HL-60/S4 (cell line): ENCODE results near the gene MIEF1.

Source experiments
- in situ Hi-C: fragments of 300-500 bp; cut with MboI; formaldehyde crosslinking; loops from 2 replicates; pipeline ENCODE4 v1.14.3; 2022; ENCODE audit warnings: low sequenced_read_pairs

Gene MIEF1

GRCh38 chr22:39502109-39502788 is at the start of gene MIEF1:
MIEF1 (plus strand) TSS chr22:39502290; CDS start chr22:39511295, 9,005 bp downstream.
- in situ Hi-C loops, result no loop called here

- in situ Hi-C loops, result no loop called here
These were observed 49.4 kb upstream of the MIEF1 start for GRCh38 chr22:39452740-39453040.

DNA sequence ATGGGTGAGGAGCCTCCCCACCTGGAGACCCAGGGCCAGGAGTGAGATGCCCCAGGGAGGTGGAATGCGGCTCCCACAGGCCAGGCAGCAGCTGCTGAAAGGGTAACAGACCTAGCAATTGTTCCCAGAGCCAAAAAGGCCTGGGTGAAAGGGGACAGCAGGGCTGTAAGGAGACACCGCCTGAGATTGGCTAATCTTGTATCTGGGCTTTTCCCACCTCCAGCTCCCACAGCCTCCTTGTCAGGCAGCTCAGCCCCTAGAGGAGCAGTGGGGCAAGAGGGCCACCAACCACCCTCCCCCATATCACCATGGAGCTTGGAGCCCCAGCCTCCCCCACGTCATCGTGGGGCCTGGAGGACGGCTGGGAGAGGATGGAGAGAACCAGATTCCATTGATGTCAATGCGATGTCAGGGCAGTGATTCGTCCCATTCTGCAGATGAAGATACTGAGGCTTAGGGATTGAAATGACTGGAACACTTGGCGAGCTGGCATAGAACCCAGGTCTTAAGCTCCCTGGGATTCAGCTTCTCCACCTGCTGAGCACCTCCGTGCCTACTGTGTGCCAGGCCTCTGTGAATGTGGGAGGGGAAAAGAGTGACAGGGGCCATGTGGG is 48.2 kb upstream of the MIEF1 start:
- in situ Hi-C loops, result no loop called here

DNA sequence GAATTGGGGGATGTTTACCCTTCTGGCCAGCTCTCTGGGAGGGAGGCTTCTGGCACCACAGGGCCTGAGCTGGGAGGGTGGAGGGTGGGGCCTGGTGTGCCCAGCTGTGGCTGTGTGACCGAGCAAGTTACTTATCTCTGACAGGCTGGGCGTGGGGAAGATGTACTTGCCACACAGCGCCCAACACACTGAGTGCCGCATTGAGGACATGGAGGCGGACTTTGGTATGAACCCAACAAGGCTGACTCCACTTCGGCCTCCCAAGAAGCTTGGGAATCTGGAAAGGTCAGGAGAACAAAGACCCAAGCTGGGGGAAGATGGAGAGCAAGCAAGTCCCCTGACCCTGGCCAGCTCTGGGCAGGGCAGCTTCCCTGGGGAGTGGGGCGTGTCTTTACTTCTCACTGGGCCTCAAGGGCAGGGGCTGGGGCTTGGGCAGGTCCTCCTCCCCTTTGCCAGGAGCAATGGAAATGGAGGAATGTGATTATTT is 47.7 kb upstream of the MIEF1 start:
- in situ Hi-C loops, result no loop called here

DNA sequence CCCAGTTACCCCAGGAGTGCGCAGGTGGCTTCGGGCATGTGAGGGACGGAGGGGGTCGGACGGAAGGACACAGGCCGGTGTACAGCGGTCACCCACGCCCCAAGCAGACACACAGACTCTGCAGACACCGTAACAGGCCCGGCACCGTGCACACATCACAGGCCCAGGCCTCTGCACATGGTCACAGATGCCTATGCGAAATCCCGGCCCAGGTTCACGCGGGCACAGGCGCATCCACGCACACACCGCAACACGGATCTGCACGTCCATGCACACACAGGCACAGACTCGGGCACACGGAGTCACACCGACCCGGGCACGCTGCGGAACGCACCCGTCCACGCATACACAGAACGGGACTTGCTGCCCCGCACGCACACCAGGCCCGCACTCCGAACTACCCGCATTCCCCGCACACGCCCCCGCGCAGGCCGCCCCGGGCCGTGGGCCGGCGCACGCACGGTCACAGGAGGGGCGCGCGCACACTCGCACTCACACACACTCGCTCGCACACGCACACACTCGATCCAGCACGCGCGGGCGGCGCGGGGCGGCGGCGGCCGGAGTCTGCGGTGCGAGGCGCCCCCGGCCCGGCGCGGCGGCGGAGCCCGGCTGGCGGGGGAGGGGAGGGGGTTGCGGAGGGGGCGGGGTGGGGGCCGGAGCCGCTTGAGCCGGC is 45.4 kb upstream of the MIEF1 start, which contains the start of gene MGAT3:
MGAT3 (plus strand) TSS at position 491 of the 676 bp plus-strand sequence. CDS start 30,336 bp downstream, outside the sequence.
- in situ Hi-C loops, result no loop called here

DNA sequence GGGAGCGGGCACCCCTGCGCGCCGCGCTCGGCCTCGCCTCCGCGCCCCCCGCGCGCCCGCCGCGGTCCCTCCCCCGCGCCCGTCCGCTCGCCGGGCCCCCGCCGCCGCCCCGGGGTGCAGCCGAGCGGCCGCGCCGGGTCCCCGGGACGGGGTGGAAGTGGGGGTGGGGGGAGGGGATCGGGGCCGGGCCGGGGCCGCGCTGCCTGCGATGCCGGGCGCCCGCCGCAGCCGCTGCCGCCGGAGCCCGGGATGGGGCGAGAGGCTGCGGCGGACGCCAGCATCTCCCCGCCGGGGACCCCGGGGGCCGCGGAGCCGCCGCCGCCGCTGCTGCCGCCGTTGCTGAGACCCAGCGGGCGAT is 44.9 kb upstream of the MIEF1 start:
- in situ Hi-C loops, result no loop called here

GRCh38 chr22:39457556-39458443 is 44.3 kb upstream of the MIEF1 start:
- in situ Hi-C loops, result no loop called here

- in situ Hi-C loops, result no loop called here
These were observed 43.5 kb upstream of the MIEF1 start for GRCh38 chr22:39458444-39459083.

GRCh38 chr22:39459681-39460080 is 42.4 kb upstream of the MIEF1 start:
- in situ Hi-C loops, result no loop called here

- in situ Hi-C loops, result no loop called here
These were observed 39.5 kb upstream of the MIEF1 start for GRCh38 chr22:39462443-39463221.

DNA sequence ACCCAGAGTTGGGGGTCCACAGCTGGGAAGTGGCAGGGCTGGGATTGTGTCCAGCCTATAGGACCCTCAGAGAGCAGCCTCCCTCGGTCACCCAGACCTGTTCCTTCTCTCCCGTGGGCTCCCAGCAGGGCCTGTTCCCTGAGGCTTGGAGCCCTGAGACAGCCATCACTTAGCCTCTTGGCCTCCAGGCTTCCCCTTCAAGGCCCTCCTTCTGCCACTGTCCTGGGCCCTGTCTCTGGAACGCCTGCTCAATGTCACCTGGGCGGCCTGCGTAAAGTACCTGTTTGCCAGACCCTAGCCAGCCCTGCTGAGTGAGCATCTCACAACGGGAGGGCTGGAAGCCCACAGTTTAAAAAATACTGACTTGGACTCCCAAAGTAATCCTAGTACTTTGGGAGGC is 38.8 kb upstream of the MIEF1 start:
- in situ Hi-C loops, result no loop called here

GRCh38 chr22:39463931-39464390 is 38.1 kb upstream of the MIEF1 start:
- in situ Hi-C loops, result no loop called here

DNA sequence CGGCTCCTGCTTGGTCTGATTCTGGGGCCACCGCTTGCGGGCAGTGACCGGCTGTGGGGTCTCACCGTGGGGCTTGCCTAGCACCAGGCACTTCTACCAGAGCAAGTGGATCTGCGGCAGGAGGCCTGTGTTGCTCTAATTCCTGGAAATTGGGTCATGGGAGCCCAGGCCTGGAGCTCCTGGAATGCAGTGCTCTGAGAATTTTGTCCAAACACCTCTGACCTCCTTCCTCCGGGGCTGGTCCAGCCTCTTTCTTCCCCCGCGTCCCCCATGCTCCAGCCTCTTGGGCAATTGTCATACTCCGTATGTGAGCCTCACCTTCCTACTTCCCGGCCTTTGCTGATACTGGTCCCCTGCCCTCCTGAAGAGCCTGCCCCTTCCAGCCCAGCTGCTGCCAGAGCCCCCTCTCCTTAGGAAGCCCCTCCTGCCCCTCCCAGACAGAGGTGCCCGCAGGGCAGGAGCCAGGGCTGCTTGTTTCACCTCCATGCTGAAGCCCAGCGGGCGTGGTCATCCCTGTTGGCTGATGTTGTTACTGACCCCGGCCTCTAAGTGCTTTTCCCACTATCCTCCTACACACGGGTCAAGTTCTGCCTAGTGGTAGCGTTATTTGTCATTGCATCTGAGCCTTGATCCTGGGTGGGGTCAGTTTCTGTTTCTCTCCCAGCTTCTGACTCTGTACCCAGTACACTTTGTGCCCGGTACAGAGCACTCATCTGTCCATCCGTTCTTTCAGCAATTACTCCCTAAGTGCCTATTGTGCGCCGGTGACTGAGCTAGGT is 35.7 kb upstream of the MIEF1 start:
- in situ Hi-C loops, result no loop called here

DNA sequence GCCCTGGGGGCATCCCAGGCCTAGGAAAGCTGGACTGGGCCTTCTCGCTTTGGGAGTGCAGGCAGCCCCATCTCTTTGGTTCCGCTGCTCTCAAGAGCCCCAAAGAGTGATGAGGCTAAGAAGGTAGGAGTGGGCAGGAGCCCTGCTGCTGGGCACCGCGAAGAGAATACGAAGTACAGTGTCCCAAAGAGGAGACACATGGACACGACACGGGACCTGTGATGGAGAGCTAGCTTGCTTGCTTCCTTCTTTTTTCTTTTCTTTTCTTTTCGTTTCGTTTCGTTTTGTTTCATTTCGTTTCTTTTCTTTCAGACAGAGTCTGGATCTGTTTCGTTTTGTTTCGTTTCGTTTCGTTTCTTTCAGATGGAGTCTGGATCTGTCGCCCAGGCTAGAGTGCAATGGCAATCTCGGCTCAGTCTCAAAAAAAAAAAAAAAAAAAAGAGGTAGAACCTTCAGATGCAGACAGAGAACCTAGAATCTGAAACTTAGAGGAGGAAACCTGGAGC is 34.6 kb upstream of the MIEF1 start:
- in situ Hi-C loops, result no loop called here

- in situ Hi-C loops, result no loop called here
These were observed 33.4 kb upstream of the MIEF1 start for GRCh38 chr22:39468487-39469325.

DNA sequence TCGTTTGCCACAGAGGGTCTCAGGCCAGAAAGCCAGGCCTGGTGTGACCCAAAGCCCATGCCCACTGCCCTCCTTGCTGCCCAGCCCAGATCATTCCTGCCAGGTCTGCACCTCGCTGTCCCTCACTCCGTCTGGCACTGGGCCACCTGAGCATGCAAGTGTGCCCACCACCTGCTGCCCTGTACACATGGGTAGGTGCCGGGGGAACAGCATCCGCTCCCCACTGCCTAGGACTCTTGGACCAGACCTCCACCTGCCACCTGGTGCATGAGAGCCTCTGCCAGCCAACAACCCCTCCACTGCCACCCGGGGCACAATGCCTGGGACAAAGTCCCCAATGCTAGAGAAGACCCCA is 32.8 kb upstream of the MIEF1 start:
- in situ Hi-C loops, result no loop called here

DNA sequence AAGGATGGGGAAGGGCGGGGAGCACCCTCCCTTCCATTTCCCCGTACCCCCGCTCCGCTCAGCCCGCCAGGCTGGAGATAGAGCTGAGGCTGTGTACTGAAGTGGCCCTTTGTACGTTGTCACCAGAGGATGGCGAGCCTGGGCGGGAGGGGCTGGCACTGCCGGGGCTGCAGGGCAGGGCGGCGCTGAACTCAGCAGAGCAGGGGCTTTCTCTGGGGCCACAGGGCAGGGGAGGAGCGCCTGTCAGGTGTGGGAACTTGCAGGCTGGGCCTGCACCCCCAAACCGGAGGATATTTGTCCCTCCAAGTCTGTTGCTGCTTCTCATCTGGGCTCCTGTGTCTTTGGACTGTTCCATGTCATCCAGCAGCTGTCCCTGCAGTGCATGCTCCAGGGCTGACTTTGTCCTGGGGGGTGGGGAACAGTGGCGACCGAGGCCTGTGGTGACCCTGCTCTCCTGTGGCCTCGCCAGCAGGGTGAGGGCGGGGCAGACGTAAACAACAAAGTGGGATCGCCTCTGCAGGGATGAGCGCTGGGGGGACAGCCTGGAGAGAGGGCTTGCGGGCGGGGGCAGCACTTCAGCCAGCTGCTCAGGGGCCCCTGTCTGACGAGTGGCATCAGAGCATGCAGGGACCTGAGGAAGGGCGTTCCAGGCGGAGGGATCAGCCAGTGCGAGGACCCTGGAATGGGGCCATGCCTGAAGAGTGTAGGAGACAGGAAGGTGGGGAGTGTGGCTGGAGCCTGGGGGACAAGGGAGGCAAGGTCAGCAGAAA is 32.2 kb upstream of the MIEF1 start:
- in situ Hi-C loops, result no loop called here
